CD4-positive, alpha-beta T cell treated with Interleukin-10 for 1 hour (primary cell): ENCODE measurements around the gene NRCAM.

Experiments
- DNase-seq: peaks from one replicate; pipeline ENCODE4 v3.0.0-alpha.2; 2020

Gene NRCAM

GRCh38 chr7:108335269-108335918 is 120.8 kb downstream of the NRCAM start:
- DNase-seq, result no peak

GRCh38 chr7:108332937-108333336 is 123.3 kb downstream of the NRCAM start:
- no peak for DNase-seq

- no peak for DNase-seq
Measured at GRCh38 chr7:108331971-108332370, 124.3 kb downstream of the NRCAM start.

- DNase-seq, result no peak
Measured at GRCh38 chr7:108330227-108330626, 126.0 kb downstream of the NRCAM start.

- DNase-seq, result no peak
Measured at GRCh38 chr7:108329514-108329913, 126.7 kb downstream of the NRCAM start.

- DNase-seq, result no peak
Measured at GRCh38 chr7:108328174-108328651, 128.0 kb downstream of the NRCAM start.

- no peak for DNase-seq
Measured at GRCh38 chr7:108327353-108327752, 128.9 kb downstream of the NRCAM start.

GRCh38 chr7:108326938-108327337 is 129.3 kb downstream of the NRCAM start:
- DNase-seq, result no peak

- DNase-seq, result no peak
Measured at GRCh38 chr7:108324053-108325038, 131.9 kb downstream of the NRCAM start.

GRCh38 chr7:108322925-108323832 is 133.1 kb downstream of the NRCAM start:
- DNase-seq, result no peak

GRCh38 chr7:108322046-108322445 is 134.2 kb downstream of the NRCAM start:
- no peak for DNase-seq

GRCh38 chr7:108321359-108321758 is 134.9 kb downstream of the NRCAM start:
- DNase-seq, result no peak

- no peak for DNase-seq
Measured at GRCh38 chr7:108316708-108317107, 139.5 kb downstream of the NRCAM start.

GRCh38 chr7:108314551-108314950 is 141.7 kb downstream of the NRCAM start:
- no peak for DNase-seq

- DNase-seq, result no peak
Measured at GRCh38 chr7:108314049-108314448, 142.2 kb downstream of the NRCAM start.

GRCh38 chr7:108313086-108313485 is 143.2 kb downstream of the NRCAM start:
- DNase-seq, result no peak

- DNase-seq, result no peak
Measured at GRCh38 chr7:108311446-108312168, 144.6 kb downstream of the NRCAM start.

GRCh38 chr7:108310351-108310750 is 145.9 kb downstream of the NRCAM start:
- DNase-seq, result no peak

GRCh38 chr7:108308903-108309302 is 147.3 kb downstream of the NRCAM start:
- no peak for DNase-seq

GRCh38 chr7:108308276-108308675 is 148.0 kb downstream of the NRCAM start:
- no peak for DNase-seq

GRCh38 chr7:108307595-108307994 is 148.6 kb downstream of the NRCAM start:
- no peak for DNase-seq

- no peak for DNase-seq
Measured at GRCh38 chr7:108307194-108307593, 149.0 kb downstream of the NRCAM start.
